Stomach (tissue), 9 donors: ENCODE results near the gene PPP2R5D. TPM values are rescaled to one million over a fixed set of nuclear protein-coding genes. Genes with fewer than 3 reads are reported as not detected.

Experiments
- DNase-seq, 2 donors: peaks; one replicate each; pipeline versions ENCODE4 v3.0.0 to v3.0.0-alpha.2; 2013 to 2019
- H3K27ac ChIP-seq, 5 donors: fragments of 200-600 bp in 4 of 5; sonication (generic) in 4 of 5; one replicate each; pipeline ENCODE4 v1.5.1; 2013 to 2019; ENCODE audit warnings: mild to moderate bottlenecking in 1 of 5, moderate library complexity in 1 of 5
- H3K27me3 ChIP-seq, 3 donors: fragments of 200-600 bp; sonication (generic); one replicate each; pipeline ENCODE4 v1.5.1; 2017 to 2019; ENCODE audit warnings: mixed run types in 1 of 3
- H3K36me3 ChIP-seq, 4 donors: fragments of 200-600 bp; sonication (generic); 1 replicate in 3 of 4; 2 replicates in 1 of 4; pipeline ENCODE4 v1.5.1; 2016 to 2019
- H3K4me1 ChIP-seq, 4 donors: fragments of 200-600 bp; sonication (generic); one replicate each; pipeline ENCODE4 v1.5.1; 2016 to 2019
- H3K4me3 ChIP-seq, 4 donors: fragments of 200-600 bp; sonication (generic) in 3 of 4; one replicate each; pipeline ENCODE4 v1.5.1; 2016 to 2019; ENCODE audit warnings: mild to moderate bottlenecking in 1 of 4
- H3K9me3 ChIP-seq, 4 donors: fragments of 200-600 bp; sonication (generic); one replicate each; pipeline ENCODE4 v1.5.1; 2016 to 2019
- CTCF ChIP-seq, 7 experiments: fragments of 450-650 bp in 4 of 7; fragments of 200-600 bp in 3 of 7; sonication (generic) in 3 of 7; IDR thresholded peaks; one replicate each; pipeline ENCODE4 v1.5.1; 2016 to 2019; ENCODE audit warnings: antibody characterized with exemption in 7 of 7, control low read depth in 2 of 7, mild to moderate bottlenecking in 1 of 7
- EP300 ChIP-seq: sonication (generic); formaldehyde crosslinking; IDR thresholded peaks from one replicate; pipeline ENCODE4 v1.6.1; 2017; ENCODE audit warnings: antibody characterized with exemption
- POLR2A ChIP-seq, 4 donors: fragments of 450-650 bp; IDR thresholded peaks; one replicate each; pipeline ENCODE4 v1.6.1; 2016; ENCODE audit warnings: antibody characterized with exemption in 4 of 4, control low read depth in 2 of 4, mild to moderate bottlenecking in 1 of 4, moderate library complexity in 1 of 4
- POLR2AphosphoS5 ChIP-seq, 3 donors: sonication (generic); formaldehyde crosslinking; IDR thresholded peaks; one replicate each; pipeline ENCODE4 v1.6.1; 2016; ENCODE audit warnings: antibody characterized with exemption in 3 of 3
- WGBS, 5 donors: extraction: QIAGEN DNeasy Blood & Tissue Kit in 3 of 5; methylation state at CpG; one replicate each; pipeline versions ENCODE4 v1.1.5 to v1.1.7; 2013 to 2018; 5-methylcytosine and 5-hydroxymethylcytosine counted together
- intact Hi-C: fragments of 100-400 bp; cut with DNase I; formaldehyde crosslinking; loops from one replicate; pipeline ENCODE4 v1.15.1; 2023; ENCODE audit warnings: low total_unique reads
- polyA plus RNA-seq, 3 donors: library from polyadenylated mRNA; stranded (reverse); fragments of 200-250 nt; gene quantifications; one replicate each; pipeline ENCODE4 v1.2.3, GENCODE V29; 2013
- total RNA-seq, 5 donors: library from RNA; depleted of rRNA; stranded (reverse); fragments of >200 nt; gene quantifications; one replicate each; pipeline versions ENCODE4 v1.1.0 to v1.2.3, GENCODE V29; 2014 to 2016
- donor health status: healthy with polysubstance abuse.
- donor health status: Bipolar disorder and iron deficiency.
- donor health status: healthy.

Gene PPP2R5D
- total and polyA plus RNA-seq, 8 donors = 19.6 to 517 (median 24.1) TPM

GRCh38 chr6:43060755-43061633, 76.6 kb downstream of the PPP2R5D start:
- intact Hi-C loops = no loop called here
- WGBS, 5 donors = 51 to 77% (median 53%) methylated on average over 10 to 12 of the region's 12 CpGs
- H3K27ac ChIP-seq = peak overlapping the region; percentile 90 to 94 (median 93)

GRCh38 chr6:43061861-43062260, 77.5 kb downstream of the PPP2R5D start:
- no peaks in the 10 kb centered on the region for H3K27me3 ChIP-seq
- peaks cover 26 to 47% (median 43%) of the 10 kb centered on the region in 4 donors for H3K4me1 ChIP-seq
- intact Hi-C loops = no loop called here
- peaks cover 14 to 54% (median 53%) of the 10 kb centered on the region in 4 donors for H3K36me3 ChIP-seq
- H3K4me3 ChIP-seq = peak overlapping the region in 1 of 4 donors; percentile 91
- TF ChIP-seq POLR2AphosphoS5 (IDR thresholded peaks at IDR 0.05) = no peak
- no peak for TF ChIP-seq CTCF (IDR thresholded peaks at IDR 0.05)
- TF ChIP-seq POLR2A (IDR thresholded peaks at IDR 0.05) = no peak
- TF ChIP-seq EP300 = no peak
- DNase-seq = no peak
- H3K9me3 ChIP-seq = no peaks in the 10 kb centered on the region
- peak overlapping the region in 1 of 5 donors; percentile 90 for H3K27ac ChIP-seq
- WGBS, 5 donors = 57 to 71% (median 66%) methylated on average over 2 of the region's 2 CpGs

More at GRCh38 chr6:43060755-43061633, 76.6 kb downstream of the PPP2R5D start:
- Histone ChIP-seq H3K9me3 (no peaks in the 10 kb centered on the region), H3K27me3 (no peaks in the 10 kb centered on the region), H3K4me3 (peak overlapping the region; percentile 76 to 97 (median 90)), H3K36me3 (peaks cover 10 to 54% (median 53%) of the 10 kb centered on the region in 4 donors), H3K4me1 (peaks cover 26 to 47% (median 43%) of the 10 kb centered on the region in 4 donors)
- TF ChIP-seq POLR2AphosphoS5 (IDR thresholded peaks at IDR 0.05) = no peak
- no peak for TF ChIP-seq POLR2A (IDR thresholded peaks at IDR 0.05)
- no peak for TF ChIP-seq EP300
- TF ChIP-seq CTCF (IDR thresholded peaks at IDR 0.05) = no peak
- DNase-seq = no peak

Other genes starting within 250 kb of the PPP2R5D start
- gene TBCC, start 238.5 kb upstream of the PPP2R5D start, total RNA-seq = 10 to 100 TPM; 14.2 to 33.0 (median 15.2) TPM
- gene TBCC, start 238.5 kb upstream of the PPP2R5D start, polyA plus RNA-seq = 10 to 100 TPM; 16.9 to 24.6 (median 19.6) TPM
- 10 to 100 TPM in 3 of 5 donors, 1 to 10 TPM in 2; 2.9 to 23.2 (median 11.1) TPM for gene BICRAL, start 202.5 kb upstream of the PPP2R5D start, total RNA-seq
- 1 to 10 TPM; 2.8 to 4.7 (median 3.1) TPM for gene BICRAL, start 202.5 kb upstream of the PPP2R5D start, polyA plus RNA-seq
- gene RPL7L1, start 105.0 kb upstream of the PPP2R5D start, total RNA-seq = 100 to 1,000 TPM in 1 of 5 donors, 10 to 100 TPM in 3, 1 to 10 TPM in 1; 7.2 to 105 (median 21.4) TPM
- 10 to 100 TPM; 28.2 to 47.8 (median 47.6) TPM for gene RPL7L1, start 105.0 kb upstream of the PPP2R5D start, polyA plus RNA-seq
- not detected for gene PTCRA, start 68.5 kb upstream of the PPP2R5D start, total RNA-seq
- not detected for gene PTCRA, start 68.5 kb upstream of the PPP2R5D start, polyA plus RNA-seq
- gene CNPY3, start 55.1 kb upstream of the PPP2R5D start, total RNA-seq = 10 to 100 TPM in 4 of 5 donors, 1 to 10 TPM in 1; 2.2 to 45.5 (median 30.3) TPM
- gene CNPY3, start 55.1 kb upstream of the PPP2R5D start, polyA plus RNA-seq = 10 to 100 TPM; 21.7 to 33.7 (median 25.8) TPM
- 10 to 100 TPM in 1 of 5 donors, 1 to 10 TPM in 1, under 1 TPM in 1, not detected in 2; 0.45 to 21.3 (median 1.8) TPM for gene GNMT, start 23.8 kb upstream of the PPP2R5D start, total RNA-seq
- gene GNMT, start 23.8 kb upstream of the PPP2R5D start, polyA plus RNA-seq = 100 to 1,000 TPM in 1 of 3 donors, 10 to 100 TPM in 2; 14.4 to 121 (median 73.2) TPM
- gene PEX6, start 5.4 kb upstream of the PPP2R5D start, total RNA-seq = 100 to 1,000 TPM in 1 of 5 donors, 10 to 100 TPM in 2, 1 to 10 TPM in 2; 5.5 to 118 (median 23.9) TPM
- gene PEX6, start 5.4 kb upstream of the PPP2R5D start, polyA plus RNA-seq = 10 to 100 TPM; 13.0 to 16.4 (median 15.1) TPM
- gene MEA1, start 29.4 kb downstream of the PPP2R5D start, total RNA-seq = 10 to 100 TPM in 4 of 5 donors, 1 to 10 TPM in 1; 3.6 to 61.3 (median 27.7) TPM
- 100 to 1,000 TPM in 2 of 3 donors, 10 to 100 TPM in 1; 95.2 to 118 (median 102) TPM for gene MEA1, start 29.4 kb downstream of the PPP2R5D start, polyA plus RNA-seq
- 10 to 100 TPM; 40.0 to 88.5 (median 66.5) TPM for gene KLHDC3, start 29.7 kb downstream of the PPP2R5D start, total RNA-seq
- 10 to 100 TPM; 57.7 to 85.0 (median 84.2) TPM for gene KLHDC3, start 29.7 kb downstream of the PPP2R5D start, polyA plus RNA-seq
- 10 to 100 TPM in 4 of 5 donors, 1 to 10 TPM in 1; 3.5 to 61.1 (median 37.1) TPM for gene RRP36, start 37.1 kb downstream of the PPP2R5D start, total RNA-seq
- 10 to 100 TPM; 27.8 to 47.7 (median 39.6) TPM for gene RRP36, start 37.1 kb downstream of the PPP2R5D start, polyA plus RNA-seq
- 10 to 100 TPM in 4 of 5 donors, 1 to 10 TPM in 1; 9.9 to 26.1 (median 14.1) TPM for gene CUL7, start 69.3 kb downstream of the PPP2R5D start, total RNA-seq
- gene CUL7, start 69.3 kb downstream of the PPP2R5D start, polyA plus RNA-seq = 1 to 10 TPM; 4.4 to 5.9 (median 4.7) TPM
- gene MRPL2, start 74.9 kb downstream of the PPP2R5D start, total RNA-seq = 10 to 100 TPM in 2 of 5 donors, 1 to 10 TPM in 3; 3.5 to 28.1 (median 8.8) TPM
- 10 to 100 TPM; 40.0 to 74.8 (median 49.8) TPM for gene MRPL2, start 74.9 kb downstream of the PPP2R5D start, polyA plus RNA-seq
- gene KLC4, start 75.1 kb downstream of the PPP2R5D start, total RNA-seq = 100 to 1,000 TPM in 2 of 5 donors, 10 to 100 TPM in 3; 24.4 to 410 (median 61.1) TPM
- 10 to 100 TPM; 23.5 to 38.5 (median 31.1) TPM for gene KLC4, start 75.1 kb downstream of the PPP2R5D start, polyA plus RNA-seq
- gene PTK7, start 91.7 kb downstream of the PPP2R5D start, total RNA-seq = 10 to 100 TPM in 4 of 5 donors, 1 to 10 TPM in 1; 8.2 to 64.9 (median 28.8) TPM
- 10 to 100 TPM in 2 of 3 donors, 1 to 10 TPM in 1; 4.0 to 31.1 (median 12.1) TPM for gene PTK7, start 91.7 kb downstream of the PPP2R5D start, polyA plus RNA-seq
- gene SRF, start 186.7 kb downstream of the PPP2R5D start, total RNA-seq = 10 to 100 TPM; 10.5 to 40.6 (median 25.5) TPM
- 10 to 100 TPM; 21.7 to 25.6 (median 22.5) TPM for gene SRF, start 186.7 kb downstream of the PPP2R5D start, polyA plus RNA-seq
- 100 to 1,000 TPM in 1 of 5 donors, 10 to 100 TPM in 4; 22.8 to 120 (median 53.9) TPM for gene CUL9, start 197.6 kb downstream of the PPP2R5D start, total RNA-seq
- gene CUL9, start 197.6 kb downstream of the PPP2R5D start, polyA plus RNA-seq = 10 to 100 TPM; 35.7 to 49.7 (median 40.3) TPM
- 100 to 1,000 TPM in 1 of 5 donors, 10 to 100 TPM in 3, not detected in 1; 42.9 to 136 (median 66.5) TPM for gene DNPH1, start 244.9 kb downstream of the PPP2R5D start, total RNA-seq
- 100 to 1,000 TPM; 109 to 158 (median 113) TPM for gene DNPH1, start 244.9 kb downstream of the PPP2R5D start, polyA plus RNA-seq